Natural killer cell treated with Interleukin-12 subunit alpha and Interleukin-12 subunit beta and Interleukin-15 and Interleukin-18, amount 100 ng/mL, for 72 hours (primary cell): ENCODE results near the gene LDLRAD4. TPM values are rescaled to one million over a fixed set of nuclear protein-coding genes. Genes with fewer than 3 reads are reported as not detected.

Experiments
- ATAC-seq, 2 donors: fragments of 150-1000 bp; cut with Tn5 transposase in 1 of 2; sonication (Bioruptor Pico), chemical (Tn5 transposase) in 1 of 2; 2 replicates each; pipeline ENCODE4 v1.10.0; 2021
- DNase-seq: peaks from one replicate; pipeline ENCODE4 v3.0.0; 2022; ENCODE audit warnings: low spot score
- H3K27ac Mint-ChIP-seq, 2 donors: 1 replicate in 1 of 2; 2 replicates in 1 of 2; pipeline ENCODE4 v1.8.0; 2022; ENCODE audit warnings: mixed read lengths in 2 of 2, mild to moderate bottlenecking in 1 of 2, moderate library complexity in 1 of 2
- H3K27me3 Mint-ChIP-seq, 2 donors: 1 replicate in 1 of 2; 2 replicates in 1 of 2; pipeline ENCODE4 v1.8.0; 2022; ENCODE audit warnings: mixed read lengths in 2 of 2
- H3K36me3 Mint-ChIP-seq: one replicate; pipeline ENCODE4 v1.8.0; 2022; ENCODE audit warnings: mixed read lengths
- H3K4me1 Mint-ChIP-seq, 2 donors: 1 replicate in 1 of 2; 2 replicates in 1 of 2; pipeline ENCODE4 v1.8.0; 2022; ENCODE audit warnings: low read depth in 2 of 2, mixed read lengths in 2 of 2, mild to moderate bottlenecking in 1 of 2
- H3K4me3 Mint-ChIP-seq: one replicate; pipeline ENCODE4 v1.8.0; 2022; ENCODE audit warnings: mixed read lengths
- H3K9me3 Mint-ChIP-seq: 2 replicates; pipeline ENCODE4 v1.8.0; 2022; ENCODE audit warnings: mixed read lengths
- total RNA-seq, 2 donors: library from RNA; stranded (reverse); gene quantifications; one replicate each; pipeline ENCODE4 v1.2.3, GENCODE V29; 2022

LDLRAD4 gene
- total RNA-seq, 2 donors from 2014 or later = 16.3 to 19.5 TPM

DNA sequence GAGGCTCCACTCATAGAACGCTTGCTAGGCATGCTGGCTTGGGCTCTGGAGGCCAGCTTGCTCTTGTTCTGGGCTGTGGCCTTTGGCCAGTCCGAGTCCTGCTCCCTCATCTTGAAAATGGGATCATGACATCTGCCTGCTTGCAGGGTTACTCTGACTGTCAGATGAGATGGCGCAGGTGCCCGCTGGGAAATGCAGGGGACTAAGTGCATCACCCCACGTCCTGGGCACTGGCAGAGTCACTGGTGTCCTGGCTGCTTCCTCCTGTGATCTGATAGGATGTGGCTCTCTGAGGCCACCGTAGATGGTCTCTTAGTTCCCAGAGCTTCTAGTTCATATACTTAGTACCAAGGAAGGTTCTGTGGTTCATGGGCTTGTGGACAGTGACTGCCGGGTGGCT is 18.5 kb downstream of the LDLRAD4 start:
- ATAC-seq (no peak), DNase-seq (no peak)
- H3K4me3 Mint-ChIP-seq = no peak overlapping the region
- no peaks in the 10 kb centered on the region for H3K27me3 Mint-ChIP-seq
- no peak overlapping the region for H3K27ac Mint-ChIP-seq
- H3K9me3 Mint-ChIP-seq = no peaks in the 10 kb centered on the region
- H3K4me1 Mint-ChIP-seq = no peaks in the 10 kb centered on the region
- H3K36me3 Mint-ChIP-seq = no peaks in the 10 kb centered on the region

GRCh38 chr18:13237641-13238040 is 19.1 kb downstream of the LDLRAD4 start:
- H3K4me3 Mint-ChIP-seq = no peak overlapping the region
- H3K4me1 Mint-ChIP-seq = no peaks in the 10 kb centered on the region
- no peak overlapping the region for H3K27ac Mint-ChIP-seq
- ATAC-seq (no peak), DNase-seq (no peak)
- H3K36me3 Mint-ChIP-seq = no peaks in the 10 kb centered on the region
- no peaks in the 10 kb centered on the region for H3K9me3 Mint-ChIP-seq
- H3K27me3 Mint-ChIP-seq = no peaks in the 10 kb centered on the region

DNA sequence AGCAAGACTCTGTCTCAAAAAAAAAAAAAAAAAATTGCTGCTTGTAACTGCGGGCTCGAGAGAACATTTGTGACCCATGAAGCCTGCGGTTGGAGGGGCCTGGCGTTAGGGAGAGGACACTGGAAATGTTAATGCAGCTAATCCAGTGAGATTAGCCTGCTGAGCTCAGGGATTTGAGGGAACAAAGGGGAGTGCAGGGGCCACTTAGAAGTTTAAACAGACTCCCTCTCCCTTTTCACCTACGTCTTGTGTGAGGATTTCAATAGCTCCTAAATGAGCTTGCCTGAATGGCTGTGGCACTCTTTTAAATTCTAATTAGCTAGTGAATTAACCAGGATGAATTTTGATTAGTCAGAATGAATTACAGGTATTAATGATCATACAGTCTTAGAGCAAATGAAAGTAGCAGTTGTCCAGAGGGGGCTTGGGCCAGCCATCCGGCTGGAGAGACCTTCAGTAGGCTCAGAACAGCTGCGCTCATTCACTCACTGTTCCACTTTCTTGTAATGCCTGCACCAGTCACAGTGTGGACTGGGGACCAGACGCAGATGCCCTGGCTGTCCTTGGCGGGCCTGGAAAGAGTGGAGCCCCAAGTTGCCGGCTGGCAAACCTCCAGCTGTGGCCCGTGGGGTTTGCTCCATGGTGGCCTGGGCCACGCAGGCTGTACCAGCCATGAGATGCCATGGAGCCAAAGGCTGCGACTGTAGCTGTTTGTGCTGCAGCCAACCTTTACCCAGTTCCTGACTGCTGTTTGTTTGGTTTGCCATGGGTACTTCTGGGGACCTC is 20.8 kb downstream of the LDLRAD4 start:
- Mint-ChIP-seq H3K4me3 (no peak overlapping the region), H3K27ac (no peak overlapping the region), H3K4me1 (no peaks in the 10 kb centered on the region), H3K36me3 (no peaks in the 10 kb centered on the region), H3K9me3 (no peaks in the 10 kb centered on the region), H3K27me3 (no peaks in the 10 kb centered on the region)
- DNase-seq = no peak
- peak; percentile 4 to 35 for ATAC-seq

GRCh38 chr18:13240060-13240725 is 21.6 kb downstream of the LDLRAD4 start:
- DNase-seq (no peak), ATAC-seq (no peak)
- Mint-ChIP-seq H3K4me1 (no peaks in the 10 kb centered on the region), H3K27me3 (no peaks in the 10 kb centered on the region), H3K27ac (no peak overlapping the region), H3K9me3 (no peaks in the 10 kb centered on the region), H3K4me3 (no peak overlapping the region), H3K36me3 (no peaks in the 10 kb centered on the region)

- Mint-ChIP-seq H3K9me3 (no peaks in the 10 kb centered on the region), H3K4me3 (no peak overlapping the region), H3K36me3 (no peaks in the 10 kb centered on the region), H3K27ac (no peak overlapping the region), H3K27me3 (no peaks in the 10 kb centered on the region), H3K4me1 (no peaks in the 10 kb centered on the region)
- no peak for ATAC-seq
- no peak for DNase-seq
These were observed 22.7 kb downstream of the LDLRAD4 start for GRCh38 chr18:13241083-13241892.

- H3K9me3 Mint-ChIP-seq = no peaks in the 10 kb centered on the region
- no peaks in the 10 kb centered on the region for H3K36me3 Mint-ChIP-seq
- no peaks in the 10 kb centered on the region for H3K4me1 Mint-ChIP-seq
- no peak overlapping the region for H3K4me3 Mint-ChIP-seq
- no peak for ATAC-seq
- H3K27me3 Mint-ChIP-seq = no peaks in the 10 kb centered on the region
- H3K27ac Mint-ChIP-seq = no peak overlapping the region
- DNase-seq = no peak
These were observed 23.3 kb downstream of the LDLRAD4 start for GRCh38 chr18:13241893-13242175.

DNA sequence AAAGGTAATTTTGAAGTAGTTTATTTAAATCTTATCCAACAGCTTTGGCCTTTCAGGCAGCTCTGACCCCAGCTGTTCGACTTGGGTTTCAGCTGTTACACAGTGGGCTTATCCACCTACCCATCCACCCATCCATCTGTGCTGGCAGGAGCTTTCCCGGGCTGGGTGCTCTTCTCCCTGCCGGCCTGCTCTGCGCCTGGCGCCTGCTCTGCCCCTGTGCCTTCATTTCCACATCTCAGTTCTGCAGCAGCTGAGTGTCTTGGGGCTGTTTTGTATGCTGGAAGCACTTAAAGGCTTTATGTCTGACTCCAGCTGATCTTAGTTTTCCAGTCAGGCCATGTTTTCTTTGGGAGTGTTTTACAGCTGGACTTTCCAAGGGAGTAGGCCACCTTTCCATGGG is 24.2 kb downstream of the LDLRAD4 start:
- H3K36me3 Mint-ChIP-seq = no peaks in the 10 kb centered on the region
- no peaks in the 10 kb centered on the region for H3K27me3 Mint-ChIP-seq
- no peak overlapping the region for H3K4me3 Mint-ChIP-seq
- DNase-seq (no peak), ATAC-seq (no peak)
- H3K9me3 Mint-ChIP-seq = no peaks in the 10 kb centered on the region
- H3K27ac Mint-ChIP-seq = no peak overlapping the region
- no peaks in the 10 kb centered on the region for H3K4me1 Mint-ChIP-seq

GRCh38 chr18:13243363-13243762 is 24.8 kb downstream of the LDLRAD4 start:
- DNase-seq (no peak), ATAC-seq (no peak)
- Mint-ChIP-seq H3K9me3 (no peaks in the 10 kb centered on the region), H3K36me3 (no peaks in the 10 kb centered on the region), H3K4me1 (no peaks in the 10 kb centered on the region), H3K27ac (no peak overlapping the region), H3K4me3 (no peak overlapping the region), H3K27me3 (no peaks in the 10 kb centered on the region)

GRCh38 chr18:13244135-13244534 is 25.6 kb downstream of the LDLRAD4 start:
- Mint-ChIP-seq H3K36me3 (no peaks in the 10 kb centered on the region), H3K27ac (no peak overlapping the region), H3K4me1 (no peaks in the 10 kb centered on the region), H3K4me3 (no peak overlapping the region), H3K9me3 (no peaks in the 10 kb centered on the region), H3K27me3 (peaks cover 2 to 6% of the 10 kb centered on the region in 2 donors)
- ATAC-seq = no peak
- no peak for DNase-seq

GRCh38 chr18:13245481-13246000 is 27.0 kb downstream of the LDLRAD4 start:
- no peak for ATAC-seq
- Mint-ChIP-seq H3K9me3 (no peaks in the 10 kb centered on the region), H3K4me1 (no peaks in the 10 kb centered on the region), H3K27ac (no peak overlapping the region), H3K36me3 (no peaks in the 10 kb centered on the region), H3K27me3 (peaks cover 2 to 20% of the 10 kb centered on the region in 2 donors), H3K4me3 (no peak overlapping the region)
- DNase-seq = no peak

DNA sequence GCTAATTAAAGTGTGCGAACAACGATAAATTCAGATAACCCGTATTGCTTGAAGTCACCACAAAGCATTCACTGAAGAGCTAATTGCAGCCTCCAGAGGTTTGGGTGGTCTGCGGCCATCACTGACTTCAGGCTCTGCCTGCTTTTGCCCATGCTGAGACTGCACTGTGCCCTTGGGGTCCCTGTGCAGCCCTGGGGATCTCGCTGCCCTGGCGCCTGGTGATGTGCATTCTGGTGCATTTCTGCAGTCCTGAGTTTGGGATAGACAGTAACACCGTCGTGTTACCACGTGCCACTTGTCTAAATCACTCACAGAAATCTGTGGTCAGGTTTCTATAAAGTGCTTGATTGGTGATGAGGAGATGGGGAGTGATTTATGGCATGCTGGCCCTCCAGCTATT is 27.6 kb downstream of the LDLRAD4 start:
- Mint-ChIP-seq H3K27ac (no peak overlapping the region), H3K4me3 (no peak overlapping the region), H3K36me3 (no peaks in the 10 kb centered on the region), H3K9me3 (no peaks in the 10 kb centered on the region), H3K4me1 (no peaks in the 10 kb centered on the region), H3K27me3 (peaks cover 7 to 26% of the 10 kb centered on the region in 2 donors)
- ATAC-seq (no peak), DNase-seq (no peak)

DNA sequence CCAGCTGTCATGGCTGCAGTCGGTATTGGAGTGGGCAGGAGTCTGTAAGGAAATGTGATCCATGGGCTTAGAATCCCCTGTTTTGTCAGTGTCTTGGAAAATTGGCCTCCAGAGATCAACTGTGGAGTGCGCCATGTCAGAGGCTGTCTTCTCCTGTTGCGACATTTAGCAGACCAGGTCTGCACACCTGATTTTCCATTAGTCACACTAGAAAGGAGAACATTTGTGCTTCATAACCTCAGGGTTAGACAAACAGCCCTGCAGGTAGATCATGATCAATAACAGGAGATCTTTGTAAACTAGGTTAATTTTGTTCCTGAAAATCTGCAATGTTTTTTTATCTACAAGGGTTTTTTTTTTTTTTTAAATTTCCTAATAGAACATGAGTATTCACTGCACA is 28.0 kb downstream of the LDLRAD4 start:
- Mint-ChIP-seq H3K4me1 (no peaks in the 10 kb centered on the region), H3K27ac (no peak overlapping the region), H3K4me3 (no peak overlapping the region), H3K9me3 (no peaks in the 10 kb centered on the region), H3K36me3 (no peaks in the 10 kb centered on the region), H3K27me3 (peaks cover 8 to 29% of the 10 kb centered on the region in 2 donors)
- DNase-seq (no peak), ATAC-seq (no peak)

DNA sequence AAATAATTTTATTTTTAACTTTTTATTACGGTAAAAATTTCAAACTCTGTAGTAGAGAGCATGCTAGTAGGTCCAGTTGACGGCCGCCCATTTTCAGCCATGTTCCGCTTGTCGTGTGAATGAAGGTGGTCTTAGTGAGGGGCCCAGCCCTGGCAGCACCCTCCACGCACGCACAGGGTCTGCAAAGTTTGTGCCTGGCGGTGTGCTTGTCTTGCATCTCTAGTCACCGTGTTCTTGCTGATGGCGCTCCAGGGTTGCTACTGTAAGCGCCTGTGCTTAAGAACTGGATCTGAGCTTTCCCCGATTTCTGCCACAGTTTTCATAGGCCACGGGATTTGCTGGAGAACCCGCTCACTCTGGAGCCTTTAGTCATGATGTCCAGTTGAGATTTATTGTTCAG is 28.9 kb downstream of the LDLRAD4 start:
- ATAC-seq = no peak
- H3K36me3 Mint-ChIP-seq = no peaks in the 10 kb centered on the region

More for the DNA sequence above, 28.9 kb downstream of the LDLRAD4 start:
- Mint-ChIP-seq H3K4me1 (no peaks in the 10 kb centered on the region), H3K9me3 (no peaks in the 10 kb centered on the region), H3K27ac (no peak overlapping the region), H3K4me3 (no peak overlapping the region), H3K27me3 (peaks cover 8 to 29% of the 10 kb centered on the region in 2 donors)
- no peak for DNase-seq
